Transverse colon (tissue), 4 donors: ENCODE results near the gene PDE4D. TPM values are rescaled to one million over a fixed set of nuclear protein-coding genes. Genes with fewer than 3 reads are reported as not detected.

Experiments
- DNase-seq: peaks from one replicate; pipeline ENCODE4 v3.0.0-alpha.2; 2019
- H3K27ac ChIP-seq, 4 donors: fragments of 200-600 bp; sonication (generic); 2 replicates each; pipeline ENCODE4 v1.5.1; 2016 to 2018; ENCODE audit warnings: inconsistent platforms in 4 of 4
- H3K27me3 ChIP-seq: fragments of 200-600 bp; sonication (generic); 2 replicates; pipeline ENCODE4 v1.5.1; 2017; ENCODE audit warnings: inconsistent platforms
- H3K36me3 ChIP-seq, 4 donors: fragments of 200-600 bp; sonication (generic); 2 replicates each; pipeline ENCODE4 v1.5.1; 2017 to 2019; ENCODE audit warnings: inconsistent platforms in 4 of 4
- H3K4me1 ChIP-seq, 4 donors: fragments of 200-600 bp; sonication (generic); 2 replicates each; pipeline ENCODE4 v1.5.1; 2017 to 2020; ENCODE audit warnings: inconsistent platforms in 4 of 4
- H3K4me3 ChIP-seq, 4 donors: fragments of 200-600 bp; sonication (generic); 1 replicate in 1 of 4; 2 replicates in 3 of 4; pipeline versions ENCODE4 v1.5.1 to v1.6.1; 2017 to 2019; ENCODE audit warnings: inconsistent platforms in 4 of 4
- H3K9me3 ChIP-seq, 2 donors: fragments of 200-600 bp; sonication (generic); 2 replicates each; pipeline ENCODE4 v1.5.1; 2017 to 2019; ENCODE audit warnings: inconsistent platforms in 2 of 2
- CTCF ChIP-seq, 5 experiments: fragments of 200-600 bp in 3 of 5; fragments of 450-650 bp in 2 of 5; sonication (generic) in 3 of 5; IDR thresholded peaks; 1 replicate in 2 of 5; 2 replicates in 3 of 5; pipeline ENCODE4 v1.5.1; 2016 to 2017; ENCODE audit warnings: antibody characterized with exemption in 5 of 5, inconsistent platforms in 3 of 5, mild to moderate bottlenecking in 2 of 5, moderate library complexity in 1 of 5
- EP300 ChIP-seq: sonication (generic); formaldehyde crosslinking; IDR thresholded peaks from one replicate; pipeline ENCODE4 v1.6.1; 2017; ENCODE audit warnings: antibody characterized with exemption, low read depth
- POLR2A ChIP-seq: fragments of 450-650 bp; IDR thresholded peaks from one replicate; pipeline ENCODE4 v1.6.1; 2016; ENCODE audit warnings: antibody characterized with exemption, mild to moderate bottlenecking, moderate library complexity
- POLR2AphosphoS5 ChIP-seq, 3 donors: sonication (generic); formaldehyde crosslinking; IDR thresholded peaks; one replicate each; pipeline ENCODE4 v1.6.1; 2016; ENCODE audit warnings: antibody characterized with exemption in 3 of 3
- WGBS, 2 donors: methylation state at CpG; one replicate each; pipeline ENCODE4 v1.1.5; 2018; ENCODE audit warnings: low coverage in 1 of 2; 5-methylcytosine and 5-hydroxymethylcytosine counted together
- in situ Hi-C, 4 donors: fragments of 200-750 bp; cut with MboI; loops; one replicate each; pipeline versions ENCODE4 v1.15.0 to v1.15.1; 2017; ENCODE audit warnings: low sequenced_read_pairs in 3 of 4, low pct_ligation_motif_present in 1 of 4, low pct_unique_long_range_greater_than_20kb in 1 of 4
- intact Hi-C: fragments of 100-400 bp; cut with DNase I; formaldehyde crosslinking; loops from one replicate; pipeline ENCODE4 v1.15.1; 2023; ENCODE audit warnings: low total_unique reads
- total RNA-seq, 4 donors: library from RNA; depleted of rRNA; stranded (reverse); fragments of >200 nt; gene quantifications; one replicate each; pipeline ENCODE4 v1.1.0, GENCODE V29; 2016

Gene PDE4D
- total RNA-seq, 4 donors from 2014 or later, result 47.0 to 302 (median 73.6) TPM

- intact Hi-C loops (loop anchor here (5.0 kb wide), 1 partner anchor 1092 kb away; no protein-coding TSS in a partner anchor), in situ Hi-C loops (no loop called here)
- Histone ChIP-seq H3K9me3 (no peaks in the 10 kb centered on the region), H3K27me3 (no peaks in the 10 kb centered on the region), H3K27ac (no peak overlapping the region), H3K36me3 (no peaks in the 10 kb centered on the region), H3K4me3 (no peak overlapping the region), H3K4me1 (peaks cover 0 to 7% (median 2%) of the 10 kb centered on the region in 4 donors)
- no peak for TF ChIP-seq EP300
- TF ChIP-seq POLR2AphosphoS5 (IDR thresholded peaks at IDR 0.05), result no peak
- TF ChIP-seq CTCF (IDR thresholded peaks at IDR 0.05), result no peak
- no peak for TF ChIP-seq POLR2A
- no peak for DNase-seq
Observed at GRCh38 chr5:59620535-59621212, 272.9 kb downstream of the PDE4D start.

GRCh38 chr5:59618644-59619043, 274.9 kb downstream of the PDE4D start:
- Histone ChIP-seq H3K36me3 (no peaks in the 10 kb centered on the region), H3K4me1 (no peaks in the 10 kb centered on the region), H3K4me3 (no peak overlapping the region), H3K27ac (no peak overlapping the region), H3K27me3 (no peaks in the 10 kb centered on the region), H3K9me3 (no peaks in the 10 kb centered on the region)
- no peak for TF ChIP-seq CTCF (IDR thresholded peaks at IDR 0.05)
- no peak for TF ChIP-seq EP300
- TF ChIP-seq POLR2AphosphoS5 (IDR thresholded peaks at IDR 0.05), result no peak
- TF ChIP-seq POLR2A, result no peak
- WGBS, 2 donors, result 94 to 96% methylated on average over 2 to 3 of the region's 3 CpGs
- in situ Hi-C loops (no loop called here), intact Hi-C loops (no loop called here)
- DNase-seq, result no peak

- Histone ChIP-seq H3K27me3 (no peaks in the 10 kb centered on the region), H3K9me3 (no peaks in the 10 kb centered on the region), H3K4me1 (no peaks in the 10 kb centered on the region), H3K27ac (no peak overlapping the region), H3K4me3 (no peak overlapping the region), H3K36me3 (no peaks in the 10 kb centered on the region)
- intact Hi-C loops (no loop called here), in situ Hi-C loops (no loop called here)
- TF ChIP-seq POLR2AphosphoS5 (IDR thresholded peaks at IDR 0.05) (no peak), CTCF (IDR thresholded peaks at IDR 0.05) (no peak), POLR2A (no peak), EP300 (no peak)
- WGBS, 2 donors, result 87 to 89% methylated on average over 9 of the region's 9 CpGs
- DNase-seq, result no peak
Observed at GRCh38 chr5:59617186-59617771, 276.2 kb downstream of the PDE4D start.

GRCh38 chr5:59616413-59616812, 277.1 kb downstream of the PDE4D start:
- no peak for DNase-seq
- Histone ChIP-seq H3K27me3 (no peaks in the 10 kb centered on the region), H3K36me3 (no peaks in the 10 kb centered on the region), H3K4me3 (no peak overlapping the region), H3K27ac (no peak overlapping the region), H3K9me3 (no peaks in the 10 kb centered on the region), H3K4me1 (no peaks in the 10 kb centered on the region)
- intact Hi-C loops, result no loop called here
- WGBS, 2 donors, result 92% methylated on average over 1 of the region's 1 CpG
- in situ Hi-C loops, result no loop called here
- no peak for TF ChIP-seq CTCF (IDR thresholded peaks at IDR 0.05)
- no peak for TF ChIP-seq POLR2AphosphoS5 (IDR thresholded peaks at IDR 0.05)
- no peak for TF ChIP-seq EP300
- TF ChIP-seq POLR2A, result no peak
